SK-N-SH (cell line): ENCODE measurements around the gene PFKP. TPM values are rescaled to one million over a fixed set of nuclear protein-coding genes. Genes with fewer than 3 reads are reported as not detected.

Experiments
- CTCF ChIA-PET: fragments of 300-600, 350-600 bp; formaldehyde crosslinking; extraction: SDS; loops from one replicate; lab custom pipeline; 2021; lab: Yijun Ruan, JAX
- POLR2A ChIA-PET: fragments of 350-600 bp; sonication (Branson Sonifier 250); formaldehyde crosslinking; extraction: SDS; loops from one replicate; lab custom pipeline; 2020; ENCODE audit warnings: antibody characterized with exemption, inconsistent platforms; lab: Yijun Ruan, JAX
- DNase-seq: peaks from one replicate; pipeline ENCODE4 v3.0.0; 2012
- H2AFZ ChIP-seq: fragments of 200-600 bp; sonication (generic); 2 replicates; pipeline ENCODE4 v1.8.1; 2016; ENCODE audit warnings: antibody characterized with exemption, mild to moderate bottlenecking, low read depth
- H3F3A ChIP-seq: fragments of 200-600 bp; sonication (generic); replicated peaks from 2 replicates; pipeline ENCODE3; 2016; ENCODE audit warnings: antibody characterized with exemption, mild to moderate bottlenecking; ENCODE audit not compliant: insufficient read depth
- H3K27ac ChIP-seq, 2 experiments: fragments of 200-500 bp in 1 of 2; fragments of 200-600 bp in 1 of 2; sonication (Bioruptor generic) in 1 of 2; sonication (generic), shearing (Covaris generic) in 1 of 2; 2 replicates each; pipeline versions ENCODE4 v1.5.1 to v1.6.1; 2014 to 2016; ENCODE audit warnings: low read depth in 2 of 2, inconsistent platforms in 1 of 2, low read length in 1 of 2, mild to moderate bottlenecking in 1 of 2, mixed read lengths in 1 of 2
- H3K27me3 ChIP-seq: fragments of 200-600 bp; sonication (generic), shearing (Covaris generic); 2 replicates; pipeline ENCODE4 v1.6.1; 2016; ENCODE audit warnings: mixed run types; ENCODE audit not compliant: insufficient read depth
- H3K36me3 ChIP-seq, 2 experiments: fragments of 200-500 bp in 1 of 2; fragments of 200-600 bp in 1 of 2; sonication (Bioruptor generic) in 1 of 2; sonication (generic) in 1 of 2; replicated peaks in 1 of 2; 2 replicates each; pipeline versions ENCODE3 to v1.5.1; 2014 to 2016; ENCODE audit warnings: low read length in 1 of 2, mild to moderate bottlenecking in 1 of 2; ENCODE audit not compliant: insufficient read depth in 2 of 2, control insufficient read depth in 1 of 2
- H3K4me1 ChIP-seq, 2 experiments: fragments of 200-500 bp in 1 of 2; fragments of 200-600 bp in 1 of 2; sonication (Bioruptor generic) in 1 of 2; sonication (generic), shearing (Covaris generic) in 1 of 2; 2 replicates each; pipeline versions ENCODE4 v1.5.1 to v1.6.1; 2014 to 2016; ENCODE audit warnings: low read depth in 1 of 2, low read length in 1 of 2, mixed run types in 1 of 2; ENCODE audit not compliant: insufficient read depth in 2 of 2, control insufficient read depth in 1 of 2
- H3K4me2 ChIP-seq: fragments of 200-600 bp; sonication (generic), shearing (Covaris generic); 2 replicates; pipeline ENCODE4 v1.6.1; 2017; ENCODE audit warnings: mixed run types
- H3K4me3 ChIP-seq, 2 experiments: fragments of 200-500 bp in 1 of 2; fragments of 200-600 bp in 1 of 2; sonication (Bioruptor generic) in 1 of 2; sonication (generic), shearing (Covaris generic) in 1 of 2; 2 replicates each; pipeline versions ENCODE4 v1.5.1 to v1.8.1; 2014 to 2016; ENCODE audit warnings: low read depth in 2 of 2, inconsistent platforms in 1 of 2, low read length in 1 of 2, mild to moderate bottlenecking in 1 of 2, mixed read lengths in 1 of 2, moderate library complexity in 1 of 2
- H3K79me2 ChIP-seq: fragments of 200-600 bp; sonication (generic); 2 replicates; pipeline ENCODE4 v1.8.1; 2017; ENCODE audit warnings: mild to moderate bottlenecking; ENCODE audit not compliant: insufficient read depth
- H3K9ac ChIP-seq: fragments of 200-600 bp; sonication (generic); 2 replicates; pipeline ENCODE4 v1.6.1; 2017; ENCODE audit warnings: mixed run types
- H3K9me2 ChIP-seq: fragments of 200-600 bp; sonication (generic); 2 replicates; pipeline ENCODE4 v1.6.1; 2017; ENCODE audit warnings: mixed run types
- H3K9me3 ChIP-seq: fragments of 200-600 bp; sonication (generic); 2 replicates; pipeline ENCODE4 v1.6.1; 2017; ENCODE audit warnings: mixed run types, mild to moderate bottlenecking, moderate library complexity
- H4K20me1 ChIP-seq: fragments of 200-600 bp; sonication (generic); 2 replicates; pipeline ENCODE4 v1.6.1; 2017; ENCODE audit warnings: mild to moderate bottlenecking, mixed run types; ENCODE audit not compliant: insufficient read depth
- CHD2 ChIP-seq: fragments of 150-350 bp; IDR thresholded peaks from 2 replicates; pipeline ENCODE4 v1.6.1; 2018; ENCODE audit warnings: low read length; ENCODE audit not compliant: partially characterized antibody
- CTCF ChIP-seq: fragments of 200-600 bp; sonication (generic); IDR thresholded peaks from 2 replicates; pipeline ENCODE4 v1.6.1; 2017; ENCODE audit warnings: antibody characterized with exemption, mild to moderate bottlenecking, moderate library complexity
- ELF1 ChIP-seq: IDR thresholded peaks from 2 replicates; pipeline ENCODE4 v1.4.0; 2012
- EP300 ChIP-seq, 2 experiments: IDR thresholded peaks; 2 replicates each; pipeline versions ENCODE4 v1.4.0 to v1.6.1; 2012; ENCODE audit warnings: borderline replicate concordance in 1 of 2, low read depth in 1 of 2, low read length in 1 of 2
- EZH2phosphoT487 ChIP-seq: fragments of 200-600 bp; sonication (generic); IDR thresholded peaks from 2 replicates; pipeline ENCODE4 v1.6.1; 2017; ENCODE audit warnings: low read depth, mixed run types, mild to moderate bottlenecking, antibody characterized with exemption, moderate library complexity, borderline replicate concordance
- FOSL2 ChIP-seq: IDR thresholded peaks from 2 replicates; pipeline ENCODE4 v1.4.0; 2012; ENCODE audit warnings: low read depth, mild to moderate bottlenecking, moderate library complexity, borderline replicate concordance
- GABPA ChIP-seq: IDR thresholded peaks from 2 replicates; pipeline ENCODE4 v1.4.0; 2012; ENCODE audit warnings: low read depth, mild to moderate bottlenecking
- GATA2 ChIP-seq: sonication (generic); formaldehyde crosslinking; IDR thresholded peaks from 2 replicates; pipeline ENCODE4 v1.5.0; 2020; ENCODE audit warnings: mild to moderate bottlenecking, missing genetic modification reagents
- IRF3 ChIP-seq: fragments of 150-350 bp; IDR thresholded peaks from 2 replicates; pipeline ENCODE4 v1.6.1; 2016; ENCODE audit warnings: mild to moderate bottlenecking, low read depth, low read length
- MAX ChIP-seq: IDR thresholded peaks from 2 replicates; pipeline ENCODE4 v1.4.0; 2012; ENCODE audit warnings: low read depth
- MEF2A ChIP-seq: IDR thresholded peaks from 2 replicates; pipeline ENCODE4 v1.4.0; 2012; ENCODE audit warnings: low read depth, borderline replicate concordance
- MXI1 ChIP-seq: IDR thresholded peaks from 2 replicates; pipeline ENCODE4 v1.6.1; 2012; ENCODE audit warnings: mild to moderate bottlenecking, low read depth, low read length, improper control_type of control experiment
- NRF1 ChIP-seq: IDR thresholded peaks from 2 replicates; pipeline ENCODE4 v1.6.1; 2012; ENCODE audit warnings: low read depth, mild to moderate bottlenecking, low read length
- REST ChIP-seq: IDR thresholded peaks from 2 replicates; pipeline ENCODE4 v1.6.1; 2012; ENCODE audit warnings: mild to moderate bottlenecking, low read depth, low read length, moderate library complexity
- SIN3A ChIP-seq: IDR thresholded peaks from 2 replicates; pipeline ENCODE4 v1.6.1; 2012; ENCODE audit warnings: low read depth, mild to moderate bottlenecking, low read length, moderate library complexity, borderline replicate concordance
- SMC3 ChIP-seq: IDR thresholded peaks from 2 replicates; pipeline ENCODE4 v1.6.1; 2012; ENCODE audit warnings: low read depth, low read length, improper control_type of control experiment
- TAF1 ChIP-seq: IDR thresholded peaks from 2 replicates; pipeline ENCODE4 v1.6.1; 2012; ENCODE audit warnings: low read depth, mild to moderate bottlenecking, low read length, moderate library complexity, borderline replicate concordance
- TEAD4 ChIP-seq: IDR thresholded peaks from 2 replicates; pipeline ENCODE4 v1.4.0; 2012; ENCODE audit warnings: mild to moderate bottlenecking, borderline replicate concordance; ENCODE audit not compliant: insufficient read depth
- YY1 ChIP-seq: IDR thresholded peaks from 2 replicates; pipeline ENCODE4 v1.4.0; 2012; ENCODE audit warnings: low read depth, mild to moderate bottlenecking
- ZBTB33 ChIP-seq: IDR thresholded peaks from 2 replicates; pipeline ENCODE4 v1.4.0; 2012; ENCODE audit warnings: low read depth, borderline replicate concordance
- WGBS: methylation state at CpG from one replicate; pipeline ENCODE4 v1.1.6; 2017; ENCODE audit warnings: low lambda C conversion rate; 5-methylcytosine and 5-hydroxymethylcytosine counted together
- polyA plus RNA-seq, 3 experiments: library from polyadenylated mRNA; depleted of rRNA; stranded (reverse); fragments of >200 nt; gene quantifications; 2 replicates each; pipeline ENCODE4 v1.2.3, GENCODE V29; 2012

PFKP gene
- polyA plus RNA-seq, 1 of the 3 experiments (the other 2 are of a cell fraction), result 175 TPM

GRCh38 chr10:3143366-3143765 is 76.0 kb downstream of the PFKP start:
- no peak overlapping the region for H3K4me3 ChIP-seq
- H3K9ac ChIP-seq, result no peak overlapping the region
- CTCF ChIA-PET, result interaction anchor here (1.2 kb wide), 1 partner anchor 24 kb away, joined by 4 read pairs; no protein-coding TSS in a partner anchor
- H3K36me3 ChIP-seq, result peaks cover 64 to 91% of the 10 kb centered on the region in 2 experiments
- no peaks in the 10 kb centered on the region for H3K27me3 ChIP-seq
- no peaks in the 10 kb centered on the region for H3K79me2 ChIP-seq
- H3K9me2 ChIP-seq, result no peaks in the 10 kb centered on the region
- H3K27ac ChIP-seq, result no peak overlapping the region
- H3F3A ChIP-seq, result peaks cover 30% of the 10 kb centered on the region
- POLR2A ChIA-PET, result no interaction called here
- H2AFZ ChIP-seq, result no peak overlapping the region
- no peak for DNase-seq
- whole genome bisulfite sequencing, result 95% methylated on average over 5 of the region's 17 CpGs
- no peaks in the 10 kb centered on the region for H4K20me1 ChIP-seq
- TF ChIP-seq NRF1 (no peak), EP300 (IDR thresholded peaks at IDR 0.05; ENCODE audit: borderline replicate concordance in 1 of 2, low read depth in 1 of 2, low read length in 1 of 2) (no peak), MXI1 (no peak), REST (no peak), EZH2phosphoT487 (no peak), GABPA (no peak), TAF1 (no peak), ELF1 (no peak), GATA2 (CRISPR knock-in tag) (no peak), YY1 (no peak), TEAD4 (no peak), ZBTB33 (no peak), MAX (no peak), SMC3 (no peak), SIN3A (no peak), CHD2 (no peak), FOSL2 (no peak), MEF2A (no peak), CTCF (no peak), IRF3 (no peak)
- no peak overlapping the region for H3K4me2 ChIP-seq
- no peaks in the 10 kb centered on the region for H3K9me3 ChIP-seq
- H3K4me1 ChIP-seq, result no peaks in the 10 kb centered on the region; a peak in 1 of 4 replicates
